Head of caudate nucleus (tissue), 42 donors: ENCODE data around the gene LONRF2.
A peak's percentile ranks its signal among the peaks of the same experiment; 100 is the strongest.

Experiments used
- DNase-seq, 42 donors: peaks; one replicate each; pipeline versions ENCODE4 v3.0.0 to v3.0.0-alpha.2; 2020 to 2021; ENCODE audit warnings: mixed read lengths in 7 of 42
- intact Hi-C: fragments of 100-400 bp; cut with DNase I; formaldehyde crosslinking; loops from one replicate; pipeline ENCODE4 v1.15.0; 2022

The LONRF2 gene

GRCh38 chr2:100309311-100309710, 13.0 kb downstream of the LONRF2 start:
- DNase-seq: no peak
- intact Hi-C loops: no loop called here

- intact Hi-C loops: no loop called here
- no peak for DNase-seq
These were observed 18.6 kb downstream of the LONRF2 start for GRCh38 chr2:100303744-100304143.

GRCh38 chr2:100302585-100302892, 19.8 kb downstream of the LONRF2 start:
- no peak for DNase-seq
- intact Hi-C loops: no loop called here

GRCh38 chr2:100301881-100302584, 20.3 kb downstream of the LONRF2 start:
- no peak for DNase-seq
- intact Hi-C loops: no loop called here

GRCh38 chr2:100299548-100299947, 22.8 kb downstream of the LONRF2 start:
- intact Hi-C loops: no loop called here
- no peak for DNase-seq

GRCh38 chr2:100297511-100297910, 24.8 kb downstream of the LONRF2 start:
- no peak for DNase-seq
- intact Hi-C loops: no loop called here

- DNase-seq: no peak
- intact Hi-C loops: no loop called here
These were observed 28.2 kb downstream of the LONRF2 start for GRCh38 chr2:100294162-100294497.

GRCh38 chr2:100293341-100294161, 28.8 kb downstream of the LONRF2 start:
- intact Hi-C loops: no loop called here
- DNase-seq: no peak

GRCh38 chr2:100292022-100292580, 30.2 kb downstream of the LONRF2 start:
- intact Hi-C loops: no loop called here
- DNase-seq: peak in 37 of 42 donors; percentile 25 to 81 (median 52)

- DNase-seq: peak in 36 of 42 donors; percentile 17 to 87 (median 59)
- intact Hi-C loops: no loop called here
These were observed 30.9 kb downstream of the LONRF2 start for GRCh38 chr2:100291152-100291970.

- DNase-seq: no peak
- intact Hi-C loops: no loop called here
These were observed 31.6 kb downstream of the LONRF2 start for GRCh38 chr2:100290718-100291151.

GRCh38 chr2:100289020-100289419, 33.3 kb downstream of the LONRF2 start:
- intact Hi-C loops: no loop called here
- no peak for DNase-seq

GRCh38 chr2:100286318-100286717, 36.0 kb downstream of the LONRF2 start:
- intact Hi-C loops: no loop called here
- DNase-seq: no peak

- intact Hi-C loops: no loop called here
- DNase-seq: peak in 1 of 42 donors; percentile 39
These were observed 36.6 kb downstream of the LONRF2 start for GRCh38 chr2:100285691-100286090.

GRCh38 chr2:100285011-100285410, 37.3 kb downstream of the LONRF2 start:
- no peak for DNase-seq
- intact Hi-C loops: no loop called here

GRCh38 chr2:100283724-100284501, 38.4 kb downstream of the LONRF2 start:
- DNase-seq: peak in 6 of 42 donors; percentile 21 to 74 (median 44)
- intact Hi-C loops: no loop called here

GRCh38 chr2:100281521-100282438, 40.5 kb downstream of the LONRF2 start:
- peak in 41 of 42 donors; percentile 38 to 96 (median 73) for DNase-seq
- intact Hi-C loops: no loop called here
